Activated CD4-positive, alpha-beta T cell treated with anti-CD3 and anti-CD28 coated beads, Interleukin-2, amount 10 ng/mL, durations not matched to agents 24 days and 14 days (primary cell): ENCODE measurements around the gene RBBP6. TPM values are rescaled to one million over a fixed set of nuclear protein-coding genes. Genes with fewer than 3 reads are reported as not detected.
"Not testable (repeated sequence)": the region's sequence is repeated elsewhere in the genome, so short reads cannot be mapped to it uniquely, and the experiment has no call there.

Experiments
- DNase-seq: peaks from one replicate; pipeline ENCODE4 v3.0.0; 2022
- H3K27ac Mint-ChIP-seq: one replicate; pipeline ENCODE4 v1.8.0; 2022; ENCODE audit warnings: mild to moderate bottlenecking, mixed read lengths
- H3K27me3 Mint-ChIP-seq: one replicate; pipeline ENCODE4 v1.8.0; 2022; ENCODE audit warnings: mixed read lengths
- H3K36me3 Mint-ChIP-seq: one replicate; pipeline ENCODE4 v1.8.0; 2022; ENCODE audit warnings: low read depth, mild to moderate bottlenecking, mixed read lengths
- H3K4me1 Mint-ChIP-seq: one replicate; pipeline ENCODE4 v1.8.0; 2021; ENCODE audit warnings: mixed read lengths
- H3K4me3 Mint-ChIP-seq: one replicate; pipeline ENCODE4 v1.8.0; 2022; ENCODE audit warnings: mild to moderate bottlenecking, moderate library complexity, mixed read lengths
- H3K9me3 Mint-ChIP-seq: one replicate; pipeline ENCODE4 v1.8.0; 2021; ENCODE audit warnings: mixed read lengths
- intact Hi-C: fragments of 100-400 bp; cut with micrococcal nuclease; formaldehyde crosslinking; loops from one replicate; pipeline ENCODE4 v1.15.1; 2023
- total RNA-seq: library from RNA; stranded (reverse); gene quantifications from 2 replicates; pipeline ENCODE4 v1.2.3, GENCODE V29; 2022

The RBBP6 gene
- total RNA-seq, 1 donor from 2014 or later, result 73.8 TPM

GRCh38 chr16:24609740-24610415 lies 70.5 kb downstream of the RBBP6 start:
- DNase-seq, result no peak
- H3K4me1 Mint-ChIP-seq, result peaks cover 3% of the 10 kb centered on the region
- intact Hi-C loops, result no loop called here
- peaks cover 46% of the 10 kb centered on the region for H3K27me3 Mint-ChIP-seq
- H3K4me3 Mint-ChIP-seq, result no peak overlapping the region
- H3K27ac Mint-ChIP-seq, result no peak overlapping the region
- H3K36me3 Mint-ChIP-seq, result no peaks in the 10 kb centered on the region
- H3K9me3 Mint-ChIP-seq, result no peaks in the 10 kb centered on the region

GRCh38 chr16:24610416-24610755 lies 71.0 kb downstream of the RBBP6 start:
- intact Hi-C loops, result no loop called here
- no peak for DNase-seq
- no peak overlapping the region for H3K4me3 Mint-ChIP-seq

GRCh38 chr16:24611310-24611709 lies 71.9 kb downstream of the RBBP6 start:
- no peak overlapping the region for H3K27ac Mint-ChIP-seq
- peaks cover 50% of the 10 kb centered on the region for H3K27me3 Mint-ChIP-seq
- no peaks in the 10 kb centered on the region for H3K36me3 Mint-ChIP-seq
- no peak for DNase-seq
- H3K4me3 Mint-ChIP-seq, result no peak overlapping the region
- intact Hi-C loops, result no loop called here
- no peaks in the 10 kb centered on the region for H3K9me3 Mint-ChIP-seq
- H3K4me1 Mint-ChIP-seq, result peaks cover 3% of the 10 kb centered on the region

More at GRCh38 chr16:24610416-24610755, 71.0 kb downstream of the RBBP6 start:
- no peaks in the 10 kb centered on the region for H3K36me3 Mint-ChIP-seq
- H3K9me3 Mint-ChIP-seq, result no peaks in the 10 kb centered on the region
- H3K27me3 Mint-ChIP-seq, result peaks cover 50% of the 10 kb centered on the region
- H3K27ac Mint-ChIP-seq, result no peak overlapping the region
- H3K4me1 Mint-ChIP-seq, result peaks cover 3% of the 10 kb centered on the region

GRCh38 chr16:24612656-24613055 lies 73.3 kb downstream of the RBBP6 start:
- no peak overlapping the region for H3K27ac Mint-ChIP-seq
- no peak for DNase-seq
- intact Hi-C loops, result no loop called here
- H3K9me3 Mint-ChIP-seq, result no peaks in the 10 kb centered on the region
- H3K4me3 Mint-ChIP-seq, result no peak overlapping the region
- no peaks in the 10 kb centered on the region for H3K36me3 Mint-ChIP-seq
- peaks cover 45% of the 10 kb centered on the region for H3K27me3 Mint-ChIP-seq
- H3K4me1 Mint-ChIP-seq, result peaks cover 3% of the 10 kb centered on the region

DNA sequence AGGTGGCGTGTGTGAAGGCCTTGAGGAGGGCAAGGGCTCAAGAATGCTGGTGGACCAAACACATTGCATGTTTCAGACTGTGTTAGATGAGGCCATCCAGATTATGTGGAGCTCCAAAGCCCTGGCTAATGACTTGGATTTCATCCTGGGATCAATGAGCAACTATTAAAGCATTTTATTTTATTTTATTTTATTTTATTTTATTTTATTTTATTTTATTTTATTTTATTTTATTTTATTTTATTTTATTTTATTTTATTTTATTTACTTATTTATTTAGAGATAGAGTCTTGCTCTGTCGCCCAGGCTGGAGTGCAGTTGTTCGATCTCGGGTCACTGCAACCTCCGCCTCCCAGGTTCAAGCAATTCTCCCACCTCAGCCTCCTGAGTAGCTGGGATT lies 73.9 kb downstream of the RBBP6 start:
- peaks cover 39% of the 10 kb centered on the region for H3K27me3 Mint-ChIP-seq
- H3K9me3 Mint-ChIP-seq, H3K4me1 Mint-ChIP-seq, H3K36me3 Mint-ChIP-seq, intact Hi-C loops, DNase-seq, H3K27ac Mint-ChIP-seq, H3K4me3 Mint-ChIP-seq: not testable (repeated sequence)

DNA sequence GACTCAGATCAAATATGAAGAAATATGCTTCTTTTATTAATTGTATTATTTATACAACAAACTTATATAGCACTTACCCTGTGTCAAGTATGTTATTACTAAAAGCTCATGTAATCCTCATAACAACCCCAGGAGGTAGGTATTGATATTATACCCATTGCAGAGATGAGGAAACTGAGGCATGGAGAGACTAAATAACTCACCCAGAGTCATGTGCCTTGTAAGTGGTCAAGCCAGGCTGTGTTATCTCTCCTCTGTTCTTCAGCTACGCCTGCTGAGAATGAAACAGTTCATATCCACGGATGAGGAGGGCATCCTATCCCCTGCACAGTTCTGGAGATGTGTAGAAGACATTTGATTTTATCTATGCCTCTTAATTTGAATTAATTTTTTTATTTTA lies 78.1 kb downstream of the RBBP6 start:
- H3K36me3 Mint-ChIP-seq, result no peaks in the 10 kb centered on the region
- H3K4me1 Mint-ChIP-seq, result no peaks in the 10 kb centered on the region
- peaks cover 11% of the 10 kb centered on the region for H3K27me3 Mint-ChIP-seq
- H3K9me3 Mint-ChIP-seq, result no peaks in the 10 kb centered on the region
- no peak for DNase-seq
- H3K4me3 Mint-ChIP-seq, result no peak overlapping the region
- H3K27ac Mint-ChIP-seq, result no peak overlapping the region
- intact Hi-C loops, result no loop called here

Other genes with a start within 250 kb of the RBBP6 start
- 52.9 and 54.2 TPM in 2 replicates for gene TNRC6A, start 190.1 kb downstream of the RBBP6 start, total RNA-seq